HG03045 (cell line): ENCODE results near the gene METAP1D.
"Not testable (repeated sequence)": the region's sequence is repeated elsewhere in the genome, so short reads cannot be mapped to it uniquely, and the experiment has no call there.

Source experiments
- ATAC-seq: cut with Tn5 transposase; IDR thresholded peaks from one replicate; pipeline ENCODE4 v1.9.1; 2021; ENCODE audit warnings: mild to moderate bottlenecking, moderate library complexity; ENCODE audit not compliant: unreplicated experiment

Gene METAP1D

GRCh38 chr2:172100935-172101820 lies 101.4 kb downstream of the METAP1D start:
- ATAC-seq: no peak

- ATAC-seq: peak; percentile 4
Measured at GRCh38 chr2:172101821-172102390, 102.2 kb downstream of the METAP1D start.

GRCh38 chr2:172102391-172103359 lies 102.9 kb downstream of the METAP1D start, which contains the start of gene DLX2:
Gene DLX2, minus strand, starts transcription at chr2:172102900. Its CDS starts 362 bp downstream, at chr2:172102538.
- peak; percentile 76 for ATAC-seq

GRCh38 chr2:172103471-172104272 lies 103.9 kb downstream of the METAP1D start:
- no peak for ATAC-seq

GRCh38 chr2:172105471-172106107 lies 105.8 kb downstream of the METAP1D start:
- no peak for ATAC-seq

GRCh38 chr2:172106108-172106961 lies 106.6 kb downstream of the METAP1D start:
- ATAC-seq: no peak

GRCh38 chr2:172107690-172108586 lies 108.2 kb downstream of the METAP1D start:
- no peak for ATAC-seq

- no peak for ATAC-seq
Measured at GRCh38 chr2:172108587-172108930, 108.8 kb downstream of the METAP1D start.

GRCh38 chr2:172109256-172109987 lies 109.7 kb downstream of the METAP1D start:
- no peak for ATAC-seq

- no peak for ATAC-seq
Measured at GRCh38 chr2:172109988-172110811, 110.4 kb downstream of the METAP1D start.

- no peak for ATAC-seq
Measured at GRCh38 chr2:172113617-172114016, 113.9 kb downstream of the METAP1D start.

GRCh38 chr2:172114176-172114575 lies 114.4 kb downstream of the METAP1D start:
- not testable (repeated sequence) for ATAC-seq

GRCh38 chr2:172114579-172114978 lies 114.8 kb downstream of the METAP1D start:
- no peak for ATAC-seq

GRCh38 chr2:172116107-172116506 lies 116.4 kb downstream of the METAP1D start:
- ATAC-seq: no peak

GRCh38 chr2:172119089-172119488 lies 119.3 kb downstream of the METAP1D start:
- no peak for ATAC-seq

GRCh38 chr2:172120118-172120517 lies 120.4 kb downstream of the METAP1D start:
- no peak for ATAC-seq
